GM12891 (cell line): ENCODE measurements around the gene TTC28.

Experiments
- POLR2A ChIP-seq: IDR thresholded peaks from 2 replicates; pipeline ENCODE4 v1.6.1; 2011; ENCODE audit warnings: low read depth, low read length, control low read depth
- TAF1 ChIP-seq: IDR thresholded peaks from 2 replicates; pipeline ENCODE4 v1.6.1; 2011; ENCODE audit warnings: low read depth, low read length, control low read depth

DNA sequence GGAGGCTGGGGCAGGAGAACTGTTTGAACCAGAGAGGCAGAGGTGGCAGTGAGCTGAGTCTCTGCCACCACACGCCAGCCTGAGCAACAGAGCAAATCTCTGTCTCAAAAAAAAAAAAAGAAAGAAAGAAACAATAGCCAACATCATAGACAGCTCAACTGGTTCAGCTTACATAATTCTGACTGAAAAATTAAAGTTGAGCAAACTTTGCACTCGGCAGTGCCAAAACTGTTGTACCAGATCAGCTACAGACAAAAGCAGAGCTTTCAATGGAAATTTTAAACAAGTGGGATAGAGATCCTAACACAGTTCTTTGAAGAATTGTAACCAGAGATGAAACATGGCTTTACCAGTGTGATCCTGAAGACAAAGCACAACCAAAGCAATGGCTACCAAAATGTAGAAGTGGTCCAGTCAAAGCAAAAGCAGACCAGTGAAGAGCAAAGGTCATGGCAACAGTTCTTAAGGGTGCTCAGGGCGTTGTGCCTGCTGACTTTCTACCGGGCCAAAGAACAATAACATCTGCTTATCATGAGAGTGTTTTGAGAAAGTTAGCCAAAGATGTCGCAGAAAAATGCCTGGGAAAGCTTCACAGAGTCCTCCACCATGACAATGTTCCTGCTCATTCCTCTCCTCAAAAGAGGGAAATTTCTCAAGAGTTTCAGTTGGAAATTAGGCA is 59.3 kb downstream of the TTC28 start:
- TF ChIP-seq TAF1, result no peak
- TF ChIP-seq POLR2A, result no peak
